H9 (cell line): ENCODE data around the gene HMCN1. TPM values are rescaled to one million over a fixed set of nuclear protein-coding genes. Genes with fewer than 3 reads are reported as not detected.
A peak's percentile ranks its signal among the peaks of the same experiment; 100 is the strongest.

Experiments used
- DNase-seq: peaks from one replicate; pipeline ENCODE4 v3.0.0-alpha.2; 2017
- H2AFZ ChIP-seq: one replicate; pipeline ENCODE4 v1.6.1; 2013; ENCODE audit warnings: mild to moderate bottlenecking, low read length, control low read depth, moderate library complexity
- H2AK5ac ChIP-seq: 2 replicates; pipeline ENCODE4 v1.6.1; 2013; ENCODE audit warnings: low read length, control low read depth, mixed read lengths; ENCODE audit not compliant: insufficient read length
- H2BK120ac ChIP-seq: one replicate; pipeline ENCODE4 v1.6.1; 2013; ENCODE audit warnings: low read depth, mild to moderate bottlenecking, low read length, control low read depth, inconsistent platforms; ENCODE audit not compliant: poor library complexity, severe bottlenecking
- H2BK12ac ChIP-seq: 2 replicates; pipeline ENCODE4 v1.6.1; 2013; ENCODE audit warnings: low read length, control low read depth, mixed read lengths, low read depth; ENCODE audit not compliant: insufficient read length
- H2BK15ac ChIP-seq: 2 replicates; pipeline ENCODE4 v1.6.1; 2013; ENCODE audit warnings: low read depth, low read length, control low read depth
- H2BK20ac ChIP-seq: one replicate; pipeline ENCODE4 v1.6.1; 2013; ENCODE audit warnings: low read depth, mild to moderate bottlenecking, low read length, control low read depth, inconsistent platforms; ENCODE audit not compliant: poor library complexity, severe bottlenecking
- H2BK5ac ChIP-seq: 2 replicates; pipeline ENCODE4 v1.6.1; 2013; ENCODE audit warnings: low read length, control low read depth, mixed read lengths; ENCODE audit not compliant: insufficient read length
- H3K14ac ChIP-seq: 2 replicates; pipeline ENCODE4 v1.6.1; 2013; ENCODE audit warnings: low read length, control low read depth; ENCODE audit not compliant: insufficient read depth
- H3K18ac ChIP-seq: 2 replicates; pipeline ENCODE4 v1.6.1; 2013; ENCODE audit warnings: low read depth, mild to moderate bottlenecking, mixed read lengths, low read length, control low read depth; ENCODE audit not compliant: insufficient read length
- H3K23ac ChIP-seq: 2 replicates; pipeline ENCODE4 v1.6.1; 2013; ENCODE audit warnings: low read length, control low read depth, mixed read lengths, low read depth; ENCODE audit not compliant: insufficient read length
- H3K23me2 ChIP-seq: 2 replicates; pipeline ENCODE4 v1.6.1; 2013; ENCODE audit warnings: low read depth, mild to moderate bottlenecking, mixed read lengths, low read length, control low read depth; ENCODE audit not compliant: insufficient read length, poor library complexity, severe bottlenecking
- H3K27ac ChIP-seq: 2 replicates; pipeline ENCODE4 v1.5.1; 2013; ENCODE audit warnings: low read length, control low read depth, mixed read lengths, low read depth; ENCODE audit not compliant: insufficient read length
- H3K27me3 ChIP-seq: 2 replicates; pipeline ENCODE4 v1.6.1; 2013; ENCODE audit warnings: low read length, control low read depth, inconsistent platforms; ENCODE audit not compliant: insufficient read depth
- H3K4ac ChIP-seq: 2 replicates; pipeline ENCODE4 v1.6.1; 2013; ENCODE audit warnings: low read depth, mild to moderate bottlenecking, control low read depth, inconsistent platforms, low read length, moderate library complexity
- H3K4me1 ChIP-seq: 2 replicates; pipeline ENCODE4 v1.6.1; 2013; ENCODE audit warnings: low read length, control low read depth, inconsistent platforms; ENCODE audit not compliant: insufficient read depth
- H3K4me2 ChIP-seq: 2 replicates; pipeline ENCODE4 v1.6.1; 2013; ENCODE audit warnings: low read length, control low read depth, mixed read lengths; ENCODE audit not compliant: insufficient read length, insufficient read depth
- H3K56ac ChIP-seq: 2 replicates; pipeline ENCODE4 v1.6.1; 2013; ENCODE audit warnings: low read depth, mild to moderate bottlenecking, mixed read lengths, low read length, control low read depth; ENCODE audit not compliant: insufficient read length
- H3K79me1 ChIP-seq: 2 replicates; pipeline ENCODE4 v1.6.1; 2013; ENCODE audit warnings: low read depth, mild to moderate bottlenecking, moderate library complexity, low read length, control low read depth, inconsistent platforms; ENCODE audit not compliant: insufficient read depth, poor library complexity, severe bottlenecking
- H3K79me2 ChIP-seq: 2 replicates; pipeline ENCODE4 v1.6.1; 2013; ENCODE audit warnings: low read length, control low read depth, inconsistent platforms; ENCODE audit not compliant: insufficient read depth
- H3K9ac ChIP-seq: 2 replicates; pipeline ENCODE4 v1.6.1; 2013; ENCODE audit warnings: low read length, control low read depth, mixed read lengths; ENCODE audit not compliant: insufficient read length; ENCODE audit errors: extremely low read depth
- H3K9me3 ChIP-seq: one replicate; pipeline ENCODE4 v1.6.1; 2013; ENCODE audit warnings: low read depth, low read length, inconsistent platforms; ENCODE audit not compliant: control insufficient read depth
- H3T11ph ChIP-seq: one replicate; pipeline ENCODE4 v1.6.1; 2013; ENCODE audit warnings: mild to moderate bottlenecking, low read length, control low read depth, inconsistent platforms
- H4K20me1 ChIP-seq: one replicate; pipeline ENCODE4 v1.6.1; 2013; ENCODE audit not compliant: control insufficient read depth, insufficient read length, insufficient read depth
- H4K5ac ChIP-seq: 2 replicates; pipeline ENCODE4 v1.6.1; 2013; ENCODE audit warnings: low read depth, mild to moderate bottlenecking, mixed read lengths, low read length, control low read depth; ENCODE audit not compliant: insufficient read length
- H4K8ac ChIP-seq: replicated peaks from 2 replicates; pipeline ENCODE4 v1.6.1; 2013; ENCODE audit warnings: low read length, control low read depth, mixed read lengths, low read depth; ENCODE audit not compliant: insufficient read length
- H4K91ac ChIP-seq: 2 replicates; pipeline ENCODE4 v1.6.1; 2013; ENCODE audit warnings: low read depth, mild to moderate bottlenecking, moderate library complexity, mixed read lengths, low read length, control low read depth; ENCODE audit not compliant: insufficient read length
- H3K27ac Mint-ChIP-seq, 3 experiments: 2 replicates in 2 of 3; 3 replicates in 1 of 3; pipeline ENCODE4 v1.8.0; 2020 to 2021; ENCODE audit warnings: mixed read lengths in 3 of 3, mild to moderate bottlenecking in 1 of 3, moderate library complexity in 1 of 3
- H3K27me3 Mint-ChIP-seq: 2 replicates; pipeline ENCODE4 v1.8.0; 2021; ENCODE audit warnings: low read depth, mild to moderate bottlenecking, moderate library complexity, mixed read lengths
- H3K36me3 Mint-ChIP-seq, 3 experiments: 2 replicates in 2 of 3; 3 replicates in 1 of 3; pipeline ENCODE4 v1.8.0; 2020 to 2021; ENCODE audit warnings: low read depth in 3 of 3, mixed read lengths in 3 of 3; ENCODE audit not compliant: insufficient read depth in 1 of 3
- H3K4me1 Mint-ChIP-seq, 2 experiments: 2 replicates each; pipeline ENCODE4 v1.8.0; 2020; ENCODE audit warnings: mixed read lengths in 2 of 2
- H3K4me3 Mint-ChIP-seq, 2 experiments: 2 replicates in 1 of 2; 3 replicates in 1 of 2; pipeline ENCODE4 v1.8.0; 2020 to 2021; ENCODE audit warnings: mild to moderate bottlenecking in 2 of 2, mixed read lengths in 2 of 2, moderate library complexity in 1 of 2
- H3K9me3 Mint-ChIP-seq, 2 experiments: 2 replicates in 1 of 2; 3 replicates in 1 of 2; pipeline ENCODE4 v1.8.0; 2020; ENCODE audit warnings: mild to moderate bottlenecking in 2 of 2, mixed read lengths in 2 of 2, moderate library complexity in 1 of 2
- WGBS: extraction: QIAGEN DNeasy Blood & Tissue Kit; methylation state at CpG from one replicate; pipeline ENCODE4 v1.1.7; 2013; ENCODE audit warnings: missing lambda C conversion rate, low lambda C conversion rate, mixed read lengths; ENCODE audit not compliant: insufficient read length; ENCODE audit errors: extremely low coverage; 5-methylcytosine and 5-hydroxymethylcytosine counted together
- total RNA-seq: library from RNA; stranded (reverse); gene quantifications from 2 replicates; pipeline ENCODE4 v1.2.1, GENCODE V29; 2021
- TF ChIP-seq, protein P1 (sequence below): fragments of 200-600 bp; sonication (generic); conservative IDR thresholded peaks from 3 replicates; pipeline ENCODE4 v1.8.0; 2021; ENCODE audit warnings: antibody characterized with exemption, mild to moderate bottlenecking

HMCN1 gene
- total RNA-seq, 1 experiment from 2014 or later = 3.3 TPM

DNA sequence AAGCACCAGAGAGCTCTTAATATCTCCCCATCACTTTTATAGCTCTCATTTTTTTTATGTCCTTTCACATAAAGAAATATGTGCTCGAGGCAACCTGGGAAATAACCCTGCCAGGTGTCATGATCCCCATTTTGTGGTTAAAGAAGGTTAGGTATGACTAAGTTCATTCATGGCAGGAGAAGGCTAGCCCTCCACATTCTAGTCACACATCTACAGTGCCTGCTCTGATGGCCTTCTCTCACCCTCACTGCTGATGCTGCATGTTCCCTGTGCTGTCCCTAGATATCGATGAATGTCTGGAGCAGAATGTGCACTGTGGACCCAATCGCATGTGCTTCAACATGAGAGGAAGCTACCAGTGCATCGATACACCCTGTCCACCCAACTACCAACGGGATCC lies 453.4 kb downstream of the HMCN1 start:
- DNase-seq = no peak
- Histone ChIP-seq H3K27me3 (no peaks in the 10 kb centered on the region), H3K4ac (no peak overlapping the region), H2AK5ac (no peak overlapping the region), H3K79me1 (no peaks in the 10 kb centered on the region), H3T11ph (no peak overlapping the region), H3K9ac (no peak overlapping the region), H3K23ac (peak overlapping the region; percentile 65), H3K56ac (no peak overlapping the region), H3K4me2 (no peak overlapping the region), H4K8ac (peak overlapping the region; percentile 97), H3K23me2 (no peaks in the 10 kb centered on the region), H2BK120ac (no peak overlapping the region), H3K4me1 (peaks cover 2% of the 10 kb centered on the region; the same call in 1 of the 2 replicates), H3K9me3 (no peaks in the 10 kb centered on the region), H4K91ac (no peak overlapping the region), H3K27ac (no peak overlapping the region), H3K14ac (no peak overlapping the region), H4K20me1 (no peaks in the 10 kb centered on the region), H4K5ac (no peak overlapping the region), H2BK12ac (no peak overlapping the region), H2BK5ac (no peak overlapping the region), H2AFZ (no peak overlapping the region), H3K18ac (no peak overlapping the region), H2BK15ac (no peak overlapping the region), H3K79me2 (no peaks in the 10 kb centered on the region), H2BK20ac (no peak overlapping the region)
- no peaks in the 10 kb centered on the region for H3K27me3 Mint-ChIP-seq
- peak overlapping the region in 1 of 3 experiments; percentile 19; a peak in 3 of 7 replicates for H3K27ac Mint-ChIP-seq
- H3K4me3 Mint-ChIP-seq = no peak overlapping the region; a peak in 1 of 5 replicates
- H3K36me3 Mint-ChIP-seq = no peaks in the 10 kb centered on the region
- TF ChIP-seq, protein P1, sequence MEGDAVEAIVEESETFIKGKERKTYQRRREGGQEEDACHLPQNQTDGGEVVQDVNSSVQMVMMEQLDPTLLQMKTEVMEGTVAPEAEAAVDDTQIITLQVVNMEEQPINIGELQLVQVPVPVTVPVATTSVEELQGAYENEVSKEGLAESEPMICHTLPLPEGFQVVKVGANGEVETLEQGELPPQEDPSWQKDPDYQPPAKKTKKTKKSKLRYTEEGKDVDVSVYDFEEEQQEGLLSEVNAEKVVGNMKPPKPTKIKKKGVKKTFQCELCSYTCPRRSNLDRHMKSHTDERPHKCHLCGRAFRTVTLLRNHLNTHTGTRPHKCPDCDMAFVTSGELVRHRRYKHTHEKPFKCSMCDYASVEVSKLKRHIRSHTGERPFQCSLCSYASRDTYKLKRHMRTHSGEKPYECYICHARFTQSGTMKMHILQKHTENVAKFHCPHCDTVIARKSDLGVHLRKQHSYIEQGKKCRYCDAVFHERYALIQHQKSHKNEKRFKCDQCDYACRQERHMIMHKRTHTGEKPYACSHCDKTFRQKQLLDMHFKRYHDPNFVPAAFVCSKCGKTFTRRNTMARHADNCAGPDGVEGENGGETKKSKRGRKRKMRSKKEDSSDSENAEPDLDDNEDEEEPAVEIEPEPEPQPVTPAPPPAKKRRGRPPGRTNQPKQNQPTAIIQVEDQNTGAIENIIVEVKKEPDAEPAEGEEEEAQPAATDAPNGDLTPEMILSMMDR = no peak
- H3K9me3 Mint-ChIP-seq = no peaks in the 10 kb centered on the region
- no peaks in the 10 kb centered on the region for H3K4me1 Mint-ChIP-seq
- no CpG with 5 or more reads among the region's 5 CpGs for WGBS
